ENCODE results near the gene TTBK1. TPM values are rescaled to one million over a fixed set of nuclear protein-coding genes. Genes with fewer than 3 reads are reported as not detected.

TTBK1 gene
- total and polyA plus RNA-seq, 2 of the 4 experiments (the other 2 are of a cell fraction): 0.02 TPM; not detected in 1

GRCh38 chr6:43290339-43290904, 47.1 kb downstream of the TTBK1 start:
- in situ Hi-C loops (cut with MboI; ENCODE audit: low sequenced_read_pairs) (no loop called here), intact Hi-C loops (cut with micrococcal nuclease) (no loop called here), dilution Hi-C loops (cut with HindIII; ENCODE audit: low sequenced_read_pairs, unreplicated experiment) (no loop called here)
- no CpG with 5 or more reads among the region's 3 CpGs for whole genome bisulfite sequencing, 2 experiments (ENCODE audit: extremely low coverage in 2 of 2, insufficient read length in 1 of 2)
- H3K79me1 ChIP-seq (ENCODE audit: low read depth in 1 of 2, low read length in 2 of 2): no peaks in the 10 kb centered on the region
- H3K18ac ChIP-seq (ENCODE audit: low read depth, low read length): no peak overlapping the region
- no peak overlapping the region for H4K5ac ChIP-seq (ENCODE audit: low read depth, low read length)
- H3K9ac ChIP-seq (ENCODE audit: low read depth, low read length): no peak overlapping the region
- H3K36me3 ChIP-seq (ENCODE audit: control insufficient read depth, insufficient read depth, low read length): no peaks in the 10 kb centered on the region
- H2AK5ac ChIP-seq (ENCODE audit: low read depth, low read length): no peak overlapping the region
- no peaks in the 10 kb centered on the region for H3K9me3 ChIP-seq (ENCODE audit: control insufficient read depth, insufficient read depth, low read length)
- TF ChIP-seq CHD1 (IDR thresholded peaks at IDR 0.05; ENCODE audit: low read depth, low read length) (no peak), RFX5 (IDR thresholded peaks at IDR 0.05; ENCODE audit: low read depth, low read length) (no peak), MXI1 (IDR thresholded peaks at IDR 0.05; ENCODE audit: borderline replicate concordance, low read depth, low read length) (no peak), MAFK (IDR thresholded peaks at IDR 0.05; ENCODE audit: low read depth, low read length) (no peak), RAD21 (IDR thresholded peaks at IDR 0.05; ENCODE audit: low read length) (no peak), CEBPB (IDR thresholded peaks at IDR 0.05; ENCODE audit: low read depth, low read length) (no peak), USF2 (IDR thresholded peaks at IDR 0.05; ENCODE audit: low read depth, low read length) (no peak), RCOR1 (IDR thresholded peaks at IDR 0.05; ENCODE audit: insufficient replicate concordance, low read length) (no peak), FOS (IDR thresholded peaks at IDR 0.05; ENCODE audit: low read depth, low read length) (no peak), BHLHE40 (IDR thresholded peaks at IDR 0.05; ENCODE audit: low read depth, low read length) (no peak), MAZ (IDR thresholded peaks at IDR 0.05; ENCODE audit: borderline replicate concordance, low read depth, low read length) (no peak), SMC3 (IDR thresholded peaks at IDR 0.05; ENCODE audit: low read depth, low read length) (no peak)
- TF ChIP-seq, protein P1, sequence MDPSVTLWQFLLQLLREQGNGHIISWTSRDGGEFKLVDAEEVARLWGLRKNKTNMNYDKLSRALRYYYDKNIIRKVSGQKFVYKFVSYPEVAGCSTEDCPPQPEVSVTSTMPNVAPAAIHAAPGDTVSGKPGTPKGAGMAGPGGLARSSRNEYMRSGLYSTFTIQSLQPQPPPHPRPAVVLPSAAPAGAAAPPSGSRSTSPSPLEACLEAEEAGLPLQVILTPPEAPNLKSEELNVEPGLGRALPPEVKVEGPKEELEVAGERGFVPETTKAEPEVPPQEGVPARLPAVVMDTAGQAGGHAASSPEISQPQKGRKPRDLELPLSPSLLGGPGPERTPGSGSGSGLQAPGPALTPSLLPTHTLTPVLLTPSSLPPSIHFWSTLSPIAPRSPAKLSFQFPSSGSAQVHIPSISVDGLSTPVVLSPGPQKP (IDR thresholded peaks at IDR 0.05; ENCODE audit: borderline replicate concordance, low read depth, low read length): no peak
- H3K14ac ChIP-seq (replicated peaks; ENCODE audit: low read depth, low read length): no peak overlapping the region
- no peaks in the 10 kb centered on the region for H3K9me1 ChIP-seq (ENCODE audit: insufficient read depth, low read length)
- no peak for DNase-seq
- H2BK5ac ChIP-seq (ENCODE audit: low read depth, low read length, poor library complexity, severe bottlenecking): no peak overlapping the region
- H3K4ac ChIP-seq (ENCODE audit: low read depth, low read length): no peak overlapping the region
- H2BK15ac ChIP-seq (ENCODE audit: low read depth, low read length): no peak overlapping the region
- H3K27ac ChIP-seq (ENCODE audit: insufficient read depth, low read length): no peak overlapping the region
- no peak overlapping the region for H3K4me3 ChIP-seq (ENCODE audit: insufficient read depth, low read depth, low read length)
- ChIA-PET POLR2A (ENCODE audit: unreplicated experiment) (no interaction called here), CTCF (no interaction called here)
- H2BK120ac ChIP-seq (ENCODE audit: low read depth, low read length): no peak overlapping the region
- H3K4me1 ChIP-seq (ENCODE audit: control insufficient read depth, insufficient read depth, low read length): no peaks in the 10 kb centered on the region
- no peak overlapping the region for H4K91ac ChIP-seq (ENCODE audit: insufficient read depth, low read depth, low read length)
- H2AK9ac ChIP-seq (replicated peaks; ENCODE audit: low read depth, low read length, poor library complexity): no peak overlapping the region
- no peak overlapping the region for H2BK20ac ChIP-seq (ENCODE audit: low read depth, low read length)
- no peak overlapping the region for H4K8ac ChIP-seq (ENCODE audit: low read depth in 2 of 2, low read length in 2 of 2)
- no TSS peak for BruUV-seq (replicated peaks)
- H3K23ac ChIP-seq (ENCODE audit: low read depth, low read length): no peak overlapping the region
- H2AFZ ChIP-seq (replicated peaks; ENCODE audit: low read length, poor library complexity): no peak overlapping the region
- H3K56ac ChIP-seq (ENCODE audit: extremely low read depth, insufficient read depth, low read length): no peak overlapping the region
- ATAC-seq (ENCODE audit: low read depth): no peak
- H3K27me3 ChIP-seq (ENCODE audit: control insufficient read depth, insufficient read depth, low read length): peaks cover 38% of the 10 kb centered on the region; the same call in 1 of the 2 replicates
- no peaks in the 10 kb centered on the region for H4K20me1 ChIP-seq (ENCODE audit: insufficient read depth, low read length)
- no peak overlapping the region for H3K4me2 ChIP-seq (ENCODE audit: low read depth, low read length)
